GM12801 (cell line): ENCODE measurements around the gene NEUROD1.

Experiments used
- CTCF ChIP-seq: IDR thresholded peaks from one replicate; pipeline ENCODE4 v1.5.1; 2011; ENCODE audit warnings: control low read depth; ENCODE audit not compliant: insufficient read length; ENCODE audit errors: extremely low read depth

Gene NEUROD1

GRCh38 chr2:181682795-181683517 is 2.6 kb upstream of the NEUROD1 start:
- no peak for TF ChIP-seq CTCF

GRCh38 chr2:181682026-181682789 is 1.9 kb upstream of the NEUROD1 start:
- no peak for TF ChIP-seq CTCF

GRCh38 chr2:181680937-181681811 is 857 bp upstream of the NEUROD1 start:
- no peak for TF ChIP-seq CTCF

GRCh38 chr2:181679544-181679979 is 755 bp downstream of the NEUROD1 start:
- TF ChIP-seq CTCF: no peak

- TF ChIP-seq CTCF: no peak
These were observed 1.3 kb downstream of the NEUROD1 start for GRCh38 chr2:181678861-181679543.

- no peak for TF ChIP-seq CTCF
These were observed 2.3 kb downstream of the NEUROD1 start for GRCh38 chr2:181677912-181678586.
